Upper lobe of right lung (tissue), 1 donor: ENCODE results near the gene OR2G6. TPM values are rescaled to one million over a fixed set of nuclear protein-coding genes. Genes with fewer than 3 reads are reported as not detected.

Source experiments
- ATAC-seq: fragments of 200-7000 bp; cut with Tn5 transposase; one replicate; pipeline ENCODE4 v1.9.1; 2020; ENCODE audit warnings: mild to moderate bottlenecking, moderate library complexity
- DNase-seq: peaks from one replicate; pipeline ENCODE4 v3.0.0-alpha.2; 2020
- H3K27ac ChIP-seq: fragments of 200-600 bp; one replicate; pipeline ENCODE4 v1.8.0; 2022
- H3K27me3 ChIP-seq: fragments of 200-600 bp; one replicate; pipeline ENCODE4 v1.8.0; 2022; ENCODE audit warnings: mild to moderate bottlenecking
- H3K36me3 ChIP-seq: fragments of 200-600 bp; one replicate; pipeline ENCODE4 v1.8.0; 2022
- H3K4me1 ChIP-seq: fragments of 200-600 bp; one replicate; pipeline ENCODE4 v1.8.0; 2022
- H3K4me3 ChIP-seq: fragments of 200-600 bp; one replicate; pipeline ENCODE4 v1.8.0; 2022; ENCODE audit warnings: mild to moderate bottlenecking
- H3K9me3 ChIP-seq: fragments of 200-600 bp; one replicate; pipeline ENCODE4 v1.8.0; 2022
- intact Hi-C: fragments of 100-400 bp; cut with DNase I; formaldehyde crosslinking; loops from one replicate; pipeline ENCODE4 v1.11.0; 2022
- total RNA-seq: library from RNA; stranded (reverse); fragmentation: NEBNext Ultra II Directional; extraction: Animal tissue kit (Norgen Biotek cat#: 25700); gene quantifications from one replicate; pipeline ENCODE4 v1.2.1, GENCODE V29; 2021
- TF ChIP-seq, protein P1 (sequence below): fragments of 200-600 bp; IDR thresholded peaks from one replicate; pipeline ENCODE4 v1.8.0; 2022; ENCODE audit warnings: antibody characterized with exemption
- donor health status: DM: no; HTN: yes; CAD: no; lungs with severe emphysema.

Gene OR2G6
- total RNA-seq, 1 donor from 2014 or later: not detected

DNA sequence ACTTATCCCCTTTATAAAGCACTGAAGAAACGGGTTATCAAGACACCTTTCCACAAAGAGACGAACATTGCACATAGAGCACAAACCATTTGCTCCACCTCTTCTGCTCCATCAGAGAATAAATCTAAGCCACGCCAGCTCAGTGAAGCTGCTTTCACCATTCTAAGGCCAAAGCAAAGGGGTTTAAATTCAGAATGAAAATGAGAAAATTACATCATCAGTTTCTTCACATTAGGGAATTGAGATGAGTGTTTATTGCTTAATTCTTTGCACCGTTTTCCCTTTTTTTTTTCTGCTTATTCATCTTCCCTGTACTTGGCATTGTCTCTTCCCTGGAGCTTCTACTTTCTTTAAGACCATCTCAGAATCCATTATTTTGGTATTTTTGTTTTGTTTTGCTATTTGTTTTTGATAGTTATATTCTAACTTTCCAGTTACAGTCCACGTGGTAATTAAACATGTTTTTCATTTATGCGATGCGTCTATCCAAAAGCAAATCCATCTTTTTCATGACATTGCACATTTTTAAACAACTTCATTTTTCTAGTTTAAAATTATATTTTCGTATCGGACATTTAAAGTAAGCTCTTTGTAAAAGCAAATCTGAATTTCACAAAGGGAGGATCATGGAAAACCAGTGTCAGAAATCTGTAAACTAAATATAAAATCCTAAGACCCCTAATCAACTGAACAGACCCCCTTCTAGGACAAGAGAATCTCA, 68.5 kb downstream of the OR2G6 start:
- H3K4me1 ChIP-seq: no peaks in the 10 kb centered on the region
- no peak for DNase-seq
- TF ChIP-seq, protein P1, sequence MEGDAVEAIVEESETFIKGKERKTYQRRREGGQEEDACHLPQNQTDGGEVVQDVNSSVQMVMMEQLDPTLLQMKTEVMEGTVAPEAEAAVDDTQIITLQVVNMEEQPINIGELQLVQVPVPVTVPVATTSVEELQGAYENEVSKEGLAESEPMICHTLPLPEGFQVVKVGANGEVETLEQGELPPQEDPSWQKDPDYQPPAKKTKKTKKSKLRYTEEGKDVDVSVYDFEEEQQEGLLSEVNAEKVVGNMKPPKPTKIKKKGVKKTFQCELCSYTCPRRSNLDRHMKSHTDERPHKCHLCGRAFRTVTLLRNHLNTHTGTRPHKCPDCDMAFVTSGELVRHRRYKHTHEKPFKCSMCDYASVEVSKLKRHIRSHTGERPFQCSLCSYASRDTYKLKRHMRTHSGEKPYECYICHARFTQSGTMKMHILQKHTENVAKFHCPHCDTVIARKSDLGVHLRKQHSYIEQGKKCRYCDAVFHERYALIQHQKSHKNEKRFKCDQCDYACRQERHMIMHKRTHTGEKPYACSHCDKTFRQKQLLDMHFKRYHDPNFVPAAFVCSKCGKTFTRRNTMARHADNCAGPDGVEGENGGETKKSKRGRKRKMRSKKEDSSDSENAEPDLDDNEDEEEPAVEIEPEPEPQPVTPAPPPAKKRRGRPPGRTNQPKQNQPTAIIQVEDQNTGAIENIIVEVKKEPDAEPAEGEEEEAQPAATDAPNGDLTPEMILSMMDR: no peak

More for the DNA sequence above, 68.5 kb downstream of the OR2G6 start:
- H3K27ac ChIP-seq: no peak overlapping the region
- no peak overlapping the region for H3K4me3 ChIP-seq
- no peaks in the 10 kb centered on the region for H3K9me3 ChIP-seq
- no peak for ATAC-seq
- intact Hi-C loops: no loop called here
- H3K36me3 ChIP-seq: no peaks in the 10 kb centered on the region
- H3K27me3 ChIP-seq: no peaks in the 10 kb centered on the region

Other genes with a start within 250 kb of the OR2G6 start
- not detected for gene OR2T33, start 230.1 kb upstream of the OR2G6 start, total RNA-seq
- gene OR2T12, start 204.6 kb upstream of the OR2G6 start, total RNA-seq: not detected
- gene OR2M7, start 183.5 kb upstream of the OR2G6 start, total RNA-seq: not detected
- not detected for gene OR14C36, start 159.3 kb upstream of the OR2G6 start, total RNA-seq
- gene OR2T4, start 146.4 kb upstream of the OR2G6 start, total RNA-seq: not detected
- gene OR2T6, start 132.3 kb upstream of the OR2G6 start, total RNA-seq: not detected
- gene OR2T1, start 105.0 kb upstream of the OR2G6 start, total RNA-seq: not detected
- gene OR2T2, start 62.4 kb upstream of the OR2G6 start, total RNA-seq: not detected
- not detected for gene OR2T3, start 34.7 kb upstream of the OR2G6 start, total RNA-seq
- not detected for gene OR2T5, start 19.5 kb upstream of the OR2G6 start, total RNA-seq
- gene OR2T29, start 54.7 kb downstream of the OR2G6 start, total RNA-seq: not detected
- gene OR2T34, start 66.7 kb downstream of the OR2G6 start, total RNA-seq: not detected
- not detected for gene OR2T10, start 89.6 kb downstream of the OR2G6 start, total RNA-seq
- not detected for gene OR2T11, start 127.0 kb downstream of the OR2G6 start, total RNA-seq
- not detected for gene OR2T35, start 137.2 kb downstream of the OR2G6 start, total RNA-seq
- not detected for gene OR2T27, start 147.5 kb downstream of the OR2G6 start, total RNA-seq
- gene OR14I1, start 194.7 kb downstream of the OR2G6 start, total RNA-seq: not detected
- not detected for gene LYPD8, start 247.7 kb downstream of the OR2G6 start, total RNA-seq